HG02763 (cell line): Measurements from ENCODE around the gene HMCN1.

Experiments used
- ATAC-seq: cut with Tn5 transposase; IDR thresholded peaks from one replicate; pipeline ENCODE4 v1.9.1; 2021; ENCODE audit warnings: mild to moderate bottlenecking, moderate library complexity; ENCODE audit not compliant: unreplicated experiment

HMCN1 gene

GRCh38 chr1:186002406-186002805 is 268.2 kb downstream of the HMCN1 start:
- ATAC-seq, result no peak

GRCh38 chr1:186009039-186009737 is 275.0 kb downstream of the HMCN1 start:
- no peak for ATAC-seq

DNA sequence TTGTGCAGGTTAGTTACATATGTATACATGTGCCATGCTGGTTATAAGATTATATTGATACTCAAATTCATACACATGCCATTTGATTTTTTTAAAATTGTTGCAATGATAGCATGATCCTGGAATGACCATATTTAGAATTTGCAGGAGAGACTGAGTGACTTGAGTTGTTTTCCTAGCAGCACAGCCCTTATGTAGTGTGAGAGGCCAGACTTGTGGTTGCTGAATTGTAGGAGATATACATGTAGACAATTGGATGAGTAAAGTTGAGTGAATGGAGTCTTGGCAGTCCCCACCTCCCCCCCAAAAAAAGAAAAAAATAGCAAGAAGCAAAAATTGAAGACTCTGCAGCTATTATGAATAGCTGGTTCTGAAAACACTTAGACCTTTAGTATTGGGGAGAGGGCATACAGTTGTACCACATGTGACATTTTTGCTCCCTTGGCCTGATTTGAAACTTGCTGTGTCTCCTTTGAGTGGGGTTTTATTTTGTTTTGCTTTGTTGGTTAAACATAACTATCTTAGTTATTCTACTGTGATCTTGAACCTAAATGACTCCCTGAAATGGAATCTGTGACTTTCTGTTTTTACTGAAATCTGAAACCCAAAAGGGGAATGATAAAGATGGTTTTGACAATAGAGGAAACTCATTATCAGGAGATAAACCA is 280.3 kb downstream of the HMCN1 start:
- ATAC-seq, result no peak

- no peak for ATAC-seq
Observed at GRCh38 chr1:186016856-186017255, 282.7 kb downstream of the HMCN1 start.

- ATAC-seq, result no peak
Observed at GRCh38 chr1:186022184-186022583, 288.0 kb downstream of the HMCN1 start.

DNA sequence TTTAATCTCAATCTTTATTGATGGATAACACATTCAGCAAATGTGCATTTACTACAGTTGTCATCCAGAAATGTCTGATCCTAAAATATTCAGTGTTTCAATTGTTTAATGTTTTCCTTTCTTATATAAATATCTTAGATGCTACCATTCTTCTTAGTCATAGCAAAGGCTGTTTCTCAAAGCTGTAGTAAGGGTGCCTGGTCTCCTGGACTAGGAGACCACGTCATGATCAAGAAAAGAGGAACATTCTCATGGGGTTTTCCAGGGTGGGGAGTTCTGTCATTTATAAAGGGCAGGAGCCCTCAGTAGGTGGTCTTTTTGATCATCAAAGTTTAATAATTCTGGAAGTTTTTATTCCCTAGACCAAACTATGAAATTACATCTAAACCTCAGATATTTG is 292.8 kb downstream of the HMCN1 start:
- no peak for ATAC-seq

GRCh38 chr1:186027621-186028020 is 293.4 kb downstream of the HMCN1 start:
- no peak for ATAC-seq

- ATAC-seq, result no peak
Observed at GRCh38 chr1:186030453-186030852, 296.3 kb downstream of the HMCN1 start.

GRCh38 chr1:186033847-186034271 is 299.7 kb downstream of the HMCN1 start:
- ATAC-seq, result no peak

DNA sequence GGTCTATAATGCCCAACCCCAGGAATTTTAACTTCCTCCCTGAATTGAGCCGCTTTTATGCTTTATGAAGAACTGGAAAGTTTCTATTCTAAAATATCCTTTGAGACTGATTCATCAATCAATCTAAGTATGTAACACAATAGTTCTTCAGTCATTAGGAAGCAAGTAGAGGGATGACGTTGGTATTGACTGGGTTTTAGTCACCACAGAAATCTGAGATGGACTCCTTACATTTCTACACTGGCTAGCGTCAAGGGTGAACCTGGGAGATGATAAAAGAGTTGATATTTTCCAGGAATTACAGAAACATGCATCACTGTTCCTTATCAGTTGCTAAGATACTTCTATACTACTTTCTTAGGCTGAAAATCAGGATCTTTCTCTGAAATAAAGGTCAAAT is 308.0 kb downstream of the HMCN1 start:
- no peak for ATAC-seq

DNA sequence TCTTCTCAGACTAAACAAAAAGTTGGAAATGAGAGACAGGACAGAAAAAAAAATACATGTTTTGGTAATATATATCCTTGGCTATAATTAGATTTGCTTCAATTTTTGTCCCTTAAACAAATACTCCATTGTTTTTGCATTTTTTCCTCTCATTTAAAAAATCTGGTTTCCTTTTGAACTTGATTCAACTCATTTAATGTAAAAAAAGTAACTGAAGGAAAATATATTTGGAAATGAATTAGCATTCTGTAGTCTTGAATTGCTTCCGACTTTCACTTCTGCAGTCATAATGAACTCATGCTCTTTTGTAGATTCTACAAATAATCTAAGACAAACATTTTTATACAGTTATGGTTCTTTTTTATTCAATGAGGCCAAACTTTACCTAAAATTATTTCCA is 309.1 kb downstream of the HMCN1 start:
- ATAC-seq, result no peak

DNA sequence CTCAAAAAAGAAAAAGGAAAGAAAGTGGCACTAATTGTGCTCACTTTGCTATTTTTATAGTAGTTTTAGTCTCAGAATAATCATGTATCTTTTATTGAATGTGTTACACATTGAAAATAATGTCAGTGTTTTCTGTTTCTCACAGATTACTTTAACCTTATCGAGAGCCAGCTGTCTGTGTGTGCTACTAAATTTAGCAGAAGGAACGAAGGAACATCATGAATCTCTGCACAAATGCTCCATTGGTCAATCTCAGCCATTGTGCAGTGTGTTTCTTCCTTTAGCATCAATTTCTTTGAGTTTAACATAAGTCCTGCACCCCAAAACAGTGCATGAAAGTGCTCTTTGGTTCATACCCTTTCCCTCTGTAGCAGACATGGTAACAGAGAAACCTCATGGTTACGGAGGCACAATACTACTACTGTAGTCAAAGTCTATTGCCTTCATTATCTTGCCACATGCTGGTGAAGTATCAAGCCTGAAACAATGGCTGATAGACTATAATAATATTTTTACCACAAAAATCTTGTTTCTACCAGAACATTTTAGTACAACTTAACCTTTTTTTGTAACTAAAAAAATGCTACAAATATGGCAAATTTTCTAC is 310.0 kb downstream of the HMCN1 start:
- ATAC-seq, result no peak

DNA sequence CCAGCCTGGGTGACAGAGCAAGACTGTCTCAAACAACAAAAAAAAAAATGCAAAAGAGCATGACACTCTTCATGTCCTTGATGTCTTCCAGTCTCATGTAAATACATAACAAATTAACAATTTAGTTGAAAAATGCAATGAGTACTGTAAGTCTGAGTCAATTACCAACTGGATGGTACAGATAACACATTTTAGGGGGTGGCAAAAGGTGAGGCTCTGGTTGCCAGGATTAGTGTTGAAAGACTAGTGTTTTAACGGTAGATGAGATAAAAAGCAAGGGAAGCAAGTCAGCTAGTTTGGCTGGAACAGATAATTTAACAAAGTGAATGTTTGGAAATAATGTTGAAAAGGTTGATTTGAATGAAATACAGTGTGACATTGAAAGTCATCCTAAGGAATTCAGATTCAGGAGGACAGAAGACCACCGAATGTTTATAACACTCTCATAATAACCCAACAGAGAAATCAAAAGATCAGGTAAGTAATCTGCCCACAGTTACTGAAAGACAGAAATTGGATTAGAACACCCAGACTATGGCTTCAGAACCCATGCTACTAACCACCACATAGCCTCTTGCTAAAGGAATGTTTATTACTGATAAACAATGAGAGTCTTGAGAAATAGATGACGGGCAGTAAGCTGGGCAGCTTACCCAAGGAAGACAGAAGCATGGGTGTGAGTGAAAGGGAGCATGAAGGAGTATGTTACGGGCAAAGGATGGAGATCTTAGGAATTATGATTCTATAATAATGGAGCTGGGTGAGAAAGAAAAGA is 312.4 kb downstream of the HMCN1 start:
- no peak for ATAC-seq

DNA sequence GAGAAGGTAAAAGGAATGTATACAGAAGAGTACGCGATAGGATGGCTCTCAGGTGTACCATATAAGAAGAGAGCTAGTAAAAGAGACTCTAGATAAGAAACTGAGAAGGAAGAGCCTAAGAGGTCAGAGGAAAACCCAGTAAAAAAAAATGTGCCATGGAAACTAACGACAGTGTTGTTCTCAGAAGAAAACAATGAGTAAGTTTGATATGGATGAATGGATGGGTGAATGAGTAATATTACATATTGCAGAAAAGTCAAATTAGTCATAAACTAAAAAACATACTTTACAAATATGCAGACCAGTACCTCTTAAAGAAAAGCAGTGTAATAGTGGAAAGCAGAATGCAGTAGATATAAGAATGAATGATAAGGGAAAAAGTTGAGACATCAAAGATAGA is 316.2 kb downstream of the HMCN1 start:
- no peak for ATAC-seq

DNA sequence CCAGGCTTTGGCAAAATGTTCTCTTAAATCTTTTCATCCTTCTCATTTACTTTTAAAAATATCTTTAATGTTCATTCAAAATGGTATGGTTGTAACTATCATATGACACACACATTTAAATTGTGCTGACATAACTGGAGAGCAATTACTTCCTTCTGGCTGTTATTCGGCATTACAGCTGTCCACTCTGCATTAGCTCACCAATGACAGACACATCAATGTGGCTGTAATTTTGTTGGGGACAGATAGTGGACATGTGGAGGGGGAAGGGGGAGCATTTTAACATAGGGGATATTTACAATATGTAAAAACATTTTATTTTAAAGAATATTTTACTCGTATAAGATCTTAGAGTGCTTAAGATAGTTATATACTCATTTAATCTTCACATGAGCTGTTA is 319.8 kb downstream of the HMCN1 start:
- ATAC-seq, result no peak

- ATAC-seq, result no peak
Observed at GRCh38 chr1:186054932-186055331, 320.7 kb downstream of the HMCN1 start.

DNA sequence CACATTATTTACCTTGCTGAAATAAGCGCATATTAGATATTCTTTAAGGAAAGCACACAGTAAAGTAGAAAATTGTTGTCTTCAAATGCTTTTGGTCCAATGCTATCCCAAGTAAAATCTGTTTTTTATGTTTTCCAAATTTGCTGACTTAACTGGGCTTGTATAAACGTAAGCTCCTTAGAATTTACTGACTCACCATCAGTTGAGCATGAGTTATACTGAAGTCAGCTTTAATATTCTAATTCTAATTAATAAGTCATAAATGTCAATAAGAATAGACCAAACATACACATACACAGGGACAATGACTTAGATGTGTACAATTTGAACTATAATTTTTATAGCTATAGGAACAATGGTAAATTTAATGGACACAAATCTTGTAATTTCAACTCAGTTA is 321.7 kb downstream of the HMCN1 start:
- ATAC-seq, result no peak

GRCh38 chr1:186057086-186057485 is 322.9 kb downstream of the HMCN1 start:
- no peak for ATAC-seq

GRCh38 chr1:186059311-186059710 is 325.1 kb downstream of the HMCN1 start:
- ATAC-seq, result no peak

DNA sequence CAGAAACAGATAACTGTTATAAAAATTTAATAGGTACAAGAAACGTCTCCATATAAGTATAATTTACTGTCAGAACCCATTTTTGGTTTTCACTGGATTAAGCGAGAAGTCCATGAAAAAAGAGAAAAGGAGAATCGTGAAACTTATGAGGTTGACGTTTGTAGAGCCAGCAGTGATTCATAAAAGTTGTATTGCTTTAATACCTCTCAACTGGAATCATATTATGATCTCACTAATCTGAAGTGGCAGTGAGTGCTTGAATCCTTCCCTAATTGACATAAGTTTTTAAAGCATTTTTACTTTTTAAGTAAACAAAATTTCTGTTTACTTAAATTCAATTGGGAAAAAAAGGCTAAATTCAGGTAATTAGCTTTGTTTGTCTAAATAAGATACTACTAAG is 325.6 kb downstream of the HMCN1 start:
- ATAC-seq, result no peak

- no peak for ATAC-seq
Observed at GRCh38 chr1:186060226-186060625, 326.0 kb downstream of the HMCN1 start.
